GM12873 (cell line): ENCODE data around the gene SND1.

Experiments
- TF ChIP-seq, protein P1 (sequence below): IDR thresholded peaks from 2 replicates; pipeline ENCODE4 v1.5.1; 2012; ENCODE audit warnings: low read depth, mild to moderate bottlenecking, moderate library complexity, low read length, control low read depth; ENCODE audit not compliant: insufficient read depth; ENCODE audit errors: missing control alignments

SND1 gene

DNA sequence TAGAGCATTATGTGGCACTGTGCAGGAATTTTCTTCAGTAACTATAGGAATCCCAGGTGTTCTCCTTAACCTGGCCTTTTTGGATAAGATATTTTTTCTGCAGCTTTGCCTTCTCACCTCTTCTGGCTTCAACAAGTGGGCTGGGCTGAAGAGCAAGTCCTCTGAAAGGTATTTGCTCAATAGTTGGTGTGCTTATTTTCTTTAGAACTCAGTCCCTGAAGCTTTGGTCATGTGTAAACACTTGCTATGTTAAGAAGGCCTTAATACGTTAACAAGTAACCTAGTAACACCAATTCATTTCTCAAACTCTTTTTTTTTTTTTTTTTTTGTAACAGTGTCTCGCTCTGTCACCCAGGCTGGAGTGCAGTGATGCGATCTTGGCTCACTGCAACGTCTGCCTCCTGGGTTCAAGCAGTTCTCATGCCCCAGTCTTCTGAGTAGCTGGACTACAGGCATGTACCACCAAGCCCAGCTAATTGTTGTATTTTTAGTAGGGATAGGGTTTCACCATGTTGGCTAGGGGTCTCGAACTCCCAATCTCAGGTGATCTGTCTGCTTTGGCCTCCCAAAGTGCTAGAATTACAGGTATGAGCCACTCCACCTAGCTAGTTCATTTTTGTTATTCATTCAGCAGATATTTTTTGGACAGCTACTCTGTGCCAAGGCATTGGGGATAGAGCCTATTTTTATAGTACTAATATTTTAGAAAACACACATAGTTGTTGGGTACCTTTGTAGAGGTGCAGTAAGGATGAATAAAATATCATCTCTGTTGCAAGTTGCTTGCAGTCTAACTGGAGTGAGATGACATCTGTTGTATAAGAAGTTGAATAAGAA, 164.6 kb downstream of the SND1 start:
- TF ChIP-seq, protein P1, sequence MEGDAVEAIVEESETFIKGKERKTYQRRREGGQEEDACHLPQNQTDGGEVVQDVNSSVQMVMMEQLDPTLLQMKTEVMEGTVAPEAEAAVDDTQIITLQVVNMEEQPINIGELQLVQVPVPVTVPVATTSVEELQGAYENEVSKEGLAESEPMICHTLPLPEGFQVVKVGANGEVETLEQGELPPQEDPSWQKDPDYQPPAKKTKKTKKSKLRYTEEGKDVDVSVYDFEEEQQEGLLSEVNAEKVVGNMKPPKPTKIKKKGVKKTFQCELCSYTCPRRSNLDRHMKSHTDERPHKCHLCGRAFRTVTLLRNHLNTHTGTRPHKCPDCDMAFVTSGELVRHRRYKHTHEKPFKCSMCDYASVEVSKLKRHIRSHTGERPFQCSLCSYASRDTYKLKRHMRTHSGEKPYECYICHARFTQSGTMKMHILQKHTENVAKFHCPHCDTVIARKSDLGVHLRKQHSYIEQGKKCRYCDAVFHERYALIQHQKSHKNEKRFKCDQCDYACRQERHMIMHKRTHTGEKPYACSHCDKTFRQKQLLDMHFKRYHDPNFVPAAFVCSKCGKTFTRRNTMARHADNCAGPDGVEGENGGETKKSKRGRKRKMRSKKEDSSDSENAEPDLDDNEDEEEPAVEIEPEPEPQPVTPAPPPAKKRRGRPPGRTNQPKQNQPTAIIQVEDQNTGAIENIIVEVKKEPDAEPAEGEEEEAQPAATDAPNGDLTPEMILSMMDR = no peak

- TF ChIP-seq, protein P1 = no peak
Observed at GRCh38 chr7:127817466-127817865, 165.5 kb downstream of the SND1 start.

DNA sequence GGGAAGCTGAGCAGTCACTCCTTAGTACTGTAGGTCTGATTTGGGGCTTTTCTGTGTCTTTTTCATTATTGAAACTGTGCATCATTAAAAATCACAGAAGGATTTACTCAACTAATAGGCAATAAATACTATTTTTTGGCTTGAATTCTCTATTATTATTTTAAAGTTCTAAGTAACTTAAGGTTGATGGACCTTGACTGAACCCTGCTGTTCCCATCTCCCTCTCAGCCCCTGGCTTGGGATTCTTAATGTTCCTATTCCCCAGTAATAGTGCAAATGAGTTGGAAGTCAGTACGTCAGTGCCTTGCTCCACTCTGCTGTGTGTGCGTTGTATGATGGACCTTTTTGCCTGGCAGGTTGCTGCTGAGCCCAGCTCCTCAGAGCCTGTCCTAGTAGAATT, 166.3 kb downstream of the SND1 start:
- TF ChIP-seq, protein P1 = no peak

- TF ChIP-seq, protein P1 = no peak
Observed at GRCh38 chr7:127819975-127820731, 168.2 kb downstream of the SND1 start.

- TF ChIP-seq, protein P1 = no peak
Observed at GRCh38 chr7:127820732-127821085, 168.7 kb downstream of the SND1 start.

GRCh38 chr7:127821146-127821545, 169.2 kb downstream of the SND1 start:
- TF ChIP-seq, protein P1 = no peak

- TF ChIP-seq, protein P1 = no peak
Observed at GRCh38 chr7:127822822-127823508, 171.0 kb downstream of the SND1 start.
